Effector CD8-positive, alpha-beta T cell (primary cell): ENCODE data around the gene RPP40.

Source experiments
- DNase-seq: peaks from one replicate; lab custom pipeline; 2025; lab: John Stamatoyannopoulos, UW

RPP40 gene

DNA sequence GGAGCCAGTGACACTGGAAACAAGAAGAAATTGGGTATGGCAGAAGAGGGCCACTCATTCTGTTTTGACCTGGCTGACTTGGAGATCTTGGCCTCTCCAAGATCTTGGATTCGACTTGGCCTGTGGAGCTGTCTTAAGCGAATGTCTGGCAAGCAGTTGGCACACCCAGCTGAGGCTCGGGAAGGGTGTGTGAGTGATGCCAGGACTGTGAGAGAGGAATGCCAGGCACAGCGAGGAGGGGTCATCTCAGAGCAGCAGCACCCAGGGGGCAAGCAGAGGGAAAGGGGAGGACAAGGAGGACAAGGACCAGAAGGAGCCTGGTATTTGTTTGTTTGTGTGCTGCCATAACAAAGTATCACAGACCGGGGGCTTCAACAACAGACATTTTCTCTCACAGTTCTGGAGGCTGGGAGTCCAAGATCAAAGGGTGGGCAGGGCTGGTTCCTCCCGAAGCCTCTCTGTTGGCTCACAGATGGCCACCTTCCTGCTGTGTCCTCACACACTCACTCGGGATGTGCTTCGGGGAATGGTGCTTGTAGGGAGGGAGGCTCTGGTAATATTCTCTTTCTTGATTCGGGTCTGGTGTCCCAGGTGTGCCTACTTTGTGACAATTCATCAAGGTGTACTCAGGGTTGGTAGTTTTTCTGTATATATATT, 33.0 kb downstream of the RPP40 start:
- DNase-seq, result no peak

DNA sequence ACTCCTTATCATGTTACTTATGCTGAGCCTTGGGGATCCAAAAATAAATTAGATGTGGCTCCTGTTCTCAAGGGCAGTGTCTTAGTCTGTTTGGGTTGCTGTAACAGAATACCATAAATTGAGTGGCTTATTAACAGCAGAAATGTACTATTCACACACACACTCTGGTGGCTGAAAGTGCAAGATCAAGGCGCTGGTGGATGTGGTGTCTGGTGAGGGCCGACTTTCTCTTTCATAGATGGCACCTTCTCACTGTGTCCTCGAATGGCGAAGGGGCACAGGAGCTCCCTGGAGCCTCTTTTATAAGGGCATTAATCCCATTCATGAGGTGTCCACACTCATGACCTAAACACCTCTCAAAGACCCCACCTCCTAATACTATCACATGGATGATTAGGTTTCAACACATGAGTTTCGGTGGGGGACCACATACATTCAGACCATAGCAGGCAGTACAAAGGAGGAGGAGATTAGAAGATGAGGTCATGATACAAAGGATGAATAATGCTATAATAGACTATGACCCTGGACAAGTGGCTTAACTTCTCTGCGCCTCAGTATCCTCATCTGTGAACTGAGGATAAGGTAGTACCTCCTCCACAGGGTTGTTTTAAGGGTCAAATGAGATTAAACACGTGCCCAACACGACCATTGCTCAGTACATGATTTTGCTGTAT, 34.1 kb downstream of the RPP40 start:
- no peak for DNase-seq

DNA sequence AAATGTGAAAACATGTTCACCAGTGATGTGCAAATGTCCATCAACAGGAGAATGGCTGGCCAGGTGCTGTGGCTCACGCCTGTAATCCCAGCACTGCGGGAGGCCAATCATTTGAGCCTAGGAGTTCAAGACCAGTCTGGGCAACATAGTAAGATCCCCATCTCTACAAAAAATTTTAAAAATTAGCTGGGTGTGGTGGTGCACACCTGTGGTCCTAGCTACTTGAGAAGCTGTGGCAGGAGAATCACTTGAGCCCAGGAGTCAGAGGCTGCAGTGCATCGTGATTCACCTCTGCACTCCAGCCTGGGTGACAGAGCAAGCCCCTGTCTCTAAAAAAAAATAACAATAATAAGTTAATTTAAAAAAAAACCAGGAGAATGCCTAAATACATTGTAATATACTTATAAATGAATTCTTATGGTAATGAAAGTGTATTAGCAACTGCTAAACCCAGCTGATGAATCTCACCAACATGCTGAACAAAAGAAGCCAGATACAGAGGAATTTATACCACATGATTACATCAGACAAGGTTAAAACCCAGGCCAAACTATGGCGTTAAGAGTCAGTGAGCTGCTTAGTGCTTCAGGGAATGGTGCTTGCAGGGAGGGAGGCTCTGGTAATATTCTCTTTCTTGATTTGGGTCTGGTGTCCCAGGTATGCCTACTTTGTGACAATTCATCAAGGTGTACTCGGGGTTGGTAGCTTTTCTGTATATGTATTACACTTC, 36.4 kb downstream of the RPP40 start:
- DNase-seq, result no peak

GRCh38 chr6:4965562-4966389, 38.1 kb downstream of the RPP40 start:
- no peak for DNase-seq

- DNase-seq, result no peak
Measured at GRCh38 chr6:4964675-4965561, 38.9 kb downstream of the RPP40 start.

- no peak for DNase-seq
Measured at GRCh38 chr6:4962905-4963304, 40.9 kb downstream of the RPP40 start.

GRCh38 chr6:4961322-4962168, 42.3 kb downstream of the RPP40 start:
- no peak for DNase-seq

- no peak for DNase-seq
Measured at GRCh38 chr6:4958624-4959023, 45.2 kb downstream of the RPP40 start.

GRCh38 chr6:4957521-4958231, 46.2 kb downstream of the RPP40 start:
- DNase-seq, result no peak

DNA sequence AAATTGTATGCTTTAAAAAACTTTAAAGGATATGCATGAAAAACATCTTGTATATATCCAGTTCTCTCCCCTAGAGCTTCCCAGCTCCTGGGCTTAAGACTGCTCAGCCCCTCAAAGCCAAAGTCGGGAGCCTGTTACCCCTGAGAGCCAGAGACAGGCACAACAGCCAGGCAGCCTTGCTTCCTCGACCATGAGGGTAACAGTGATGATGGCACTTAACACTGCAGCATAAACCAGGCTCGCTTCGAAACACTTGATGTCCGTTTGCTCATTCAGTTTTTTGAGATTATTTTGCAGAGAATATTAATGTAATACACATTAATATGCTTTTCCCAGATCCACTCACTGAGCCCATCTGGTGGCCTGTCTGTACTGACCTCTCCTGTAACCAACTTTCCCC, 47.2 kb downstream of the RPP40 start:
- DNase-seq, result no peak

DNA sequence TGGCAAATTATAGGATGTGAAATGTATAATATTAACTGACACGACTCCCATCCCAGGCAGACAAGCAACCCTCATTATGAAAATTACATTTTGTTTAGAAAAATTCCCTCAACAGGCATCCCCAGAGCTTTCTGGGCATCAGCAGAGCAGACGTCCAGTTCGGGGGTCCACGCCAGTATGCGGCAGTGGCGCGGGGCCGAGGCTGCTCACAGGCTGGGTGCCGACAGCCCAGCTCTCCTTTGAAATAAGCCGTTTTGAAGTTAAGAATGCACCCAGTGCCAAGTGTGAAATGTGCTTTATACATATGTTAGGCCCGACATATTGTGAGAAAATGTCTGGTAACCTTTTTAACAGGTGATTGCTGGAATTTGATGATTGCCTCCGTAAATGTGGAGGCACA, 50.4 kb downstream of the RPP40 start:
- no peak for DNase-seq

DNA sequence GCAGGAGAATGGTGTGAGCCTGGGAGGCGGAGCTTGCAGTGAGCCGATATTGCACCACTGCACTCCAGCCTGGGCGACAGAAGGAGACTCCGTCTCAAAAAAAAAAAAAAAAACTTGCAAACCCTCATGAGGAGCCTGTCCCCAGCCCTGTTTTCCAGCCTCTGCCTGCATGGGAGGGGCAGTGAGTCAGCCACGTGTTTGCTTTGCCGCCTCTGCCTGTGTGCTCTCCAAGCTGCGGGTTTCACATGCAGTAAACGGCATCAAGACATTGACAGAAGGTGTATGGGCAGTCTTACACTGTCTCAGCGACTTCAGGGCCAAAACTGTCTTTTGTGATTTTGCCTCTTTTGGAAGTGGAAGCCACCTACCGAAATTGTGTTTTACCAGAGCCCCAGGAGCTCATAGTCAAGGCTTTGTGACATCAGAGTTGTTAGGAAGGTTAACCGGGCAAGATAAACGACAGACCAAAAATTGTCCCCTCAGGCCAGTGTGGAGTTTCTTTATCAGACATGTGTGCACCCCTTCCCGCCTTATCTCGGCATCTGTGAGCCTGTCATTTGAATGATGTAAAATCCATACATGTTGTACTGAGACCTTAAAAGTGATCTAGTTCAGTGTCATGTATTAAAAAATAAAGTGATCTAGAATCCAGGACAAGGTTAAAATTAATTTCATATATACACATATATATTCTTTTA, 52.9 kb downstream of the RPP40 start:
- no peak for DNase-seq

GRCh38 chr6:4950076-4950475, 53.8 kb downstream of the RPP40 start:
- DNase-seq, result no peak

- DNase-seq, result no peak
Measured at GRCh38 chr6:4948781-4949450, 54.9 kb downstream of the RPP40 start.

- DNase-seq, result no peak
Measured at GRCh38 chr6:4947716-4948115, 56.1 kb downstream of the RPP40 start.

- DNase-seq, result no peak
Measured at GRCh38 chr6:4946521-4946920, 57.3 kb downstream of the RPP40 start.
